GM21786 (cell line): ENCODE data around the gene RPL13.

Experiments used
- ATAC-seq: cut with Tn5 transposase; IDR thresholded peaks from one replicate; pipeline ENCODE4 v1.9.1; 2021; ENCODE audit not compliant: unreplicated experiment

Gene RPL13

DNA sequence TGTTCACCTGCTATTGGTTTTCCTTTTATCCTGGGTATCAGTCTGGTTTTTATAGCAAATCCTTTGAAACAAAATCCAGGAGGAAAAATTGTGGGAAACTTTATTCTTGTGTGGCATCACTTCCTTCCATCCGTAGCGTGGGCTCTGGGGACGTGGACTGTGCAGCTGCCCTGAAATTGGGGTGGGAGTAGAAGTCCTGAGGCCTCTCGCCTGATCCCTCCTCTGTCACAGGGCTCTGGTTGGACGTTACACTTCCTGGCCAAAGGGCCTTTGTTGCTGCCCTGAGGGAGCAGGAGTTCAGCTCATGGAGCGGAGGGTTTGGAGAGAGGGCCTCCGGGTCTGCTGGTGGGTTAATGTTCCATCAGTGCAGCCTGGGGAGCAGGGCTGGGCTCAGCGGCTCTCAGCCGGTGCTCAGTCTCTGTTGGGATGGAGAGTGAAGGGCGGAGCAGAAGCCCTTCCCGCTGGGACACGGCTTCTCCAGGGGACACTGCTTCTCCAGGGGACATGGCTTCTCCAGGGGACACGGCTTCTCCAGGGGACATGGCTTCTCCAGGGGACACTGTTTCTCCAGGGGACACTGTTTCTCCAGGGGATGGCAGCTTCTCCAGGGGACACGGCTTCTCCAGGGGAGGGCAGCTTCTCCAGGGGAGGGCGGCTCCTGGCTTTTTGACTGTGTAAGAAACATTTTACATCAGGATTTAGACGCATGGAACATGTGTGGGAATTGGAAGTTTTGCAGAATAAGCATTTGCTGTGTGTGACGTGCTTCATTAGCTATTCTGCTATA lies 15.2 kb upstream of the RPL13 start:
- ATAC-seq, result no peak

DNA sequence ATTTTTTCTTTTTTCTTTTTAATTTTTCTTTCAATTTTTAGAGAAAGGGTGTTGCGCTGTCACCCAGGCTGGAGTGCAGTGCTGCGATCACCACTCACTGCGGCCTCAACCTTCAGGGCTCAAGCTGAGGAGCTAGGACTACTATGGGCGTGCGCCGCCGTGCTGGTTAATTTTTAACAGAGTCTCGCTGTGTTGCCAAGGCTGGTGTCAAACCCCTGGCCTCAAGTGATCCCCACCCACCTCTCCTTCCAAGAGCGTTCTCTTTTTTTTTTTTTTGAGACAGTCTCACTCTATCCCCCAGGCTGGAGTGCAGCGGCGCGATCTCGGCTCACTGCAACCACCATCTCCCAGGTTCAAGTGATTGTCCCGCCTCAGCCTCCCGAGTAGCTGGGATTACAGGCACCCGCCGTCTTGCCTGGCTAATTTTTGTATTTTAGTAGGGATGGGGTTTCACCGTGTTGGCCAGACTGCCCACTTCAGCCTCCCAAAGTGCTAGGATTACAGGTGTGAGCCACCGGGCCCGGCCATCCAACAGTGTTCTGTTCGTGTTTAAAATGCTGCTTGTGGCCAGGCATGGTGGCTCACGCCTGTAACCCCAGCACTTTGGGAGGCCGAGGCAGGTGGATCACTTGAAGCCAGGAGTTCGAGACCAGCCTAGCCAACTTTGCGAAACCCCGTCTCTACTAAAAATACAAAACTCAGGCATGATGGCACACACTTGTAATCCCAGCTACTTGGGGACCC lies 14.5 kb upstream of the RPL13 start:
- ATAC-seq, result no peak

- ATAC-seq, result no peak
Observed at GRCh38 chr16:89546781-89547180, 13.7 kb upstream of the RPL13 start.

DNA sequence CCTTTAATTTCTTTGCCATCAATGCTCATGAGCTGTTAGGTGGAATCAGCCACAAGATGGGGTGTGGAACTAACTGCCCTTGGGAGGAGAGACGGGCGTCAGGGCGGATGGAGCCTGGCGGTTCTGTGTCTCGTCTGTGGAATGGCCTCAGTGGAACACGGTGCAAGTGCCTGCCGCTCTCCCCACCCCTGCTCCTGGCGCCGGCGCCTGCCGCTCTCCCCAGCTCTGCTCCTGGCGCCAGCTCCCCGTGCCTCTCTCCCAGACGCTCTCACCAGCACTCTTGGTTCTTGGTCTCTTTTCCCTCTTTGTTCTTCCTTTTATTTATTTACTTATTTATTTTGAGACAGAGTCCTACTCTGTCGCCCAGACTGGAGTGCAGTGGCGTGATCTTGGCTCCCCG lies 13.2 kb upstream of the RPL13 start:
- ATAC-seq, result no peak

DNA sequence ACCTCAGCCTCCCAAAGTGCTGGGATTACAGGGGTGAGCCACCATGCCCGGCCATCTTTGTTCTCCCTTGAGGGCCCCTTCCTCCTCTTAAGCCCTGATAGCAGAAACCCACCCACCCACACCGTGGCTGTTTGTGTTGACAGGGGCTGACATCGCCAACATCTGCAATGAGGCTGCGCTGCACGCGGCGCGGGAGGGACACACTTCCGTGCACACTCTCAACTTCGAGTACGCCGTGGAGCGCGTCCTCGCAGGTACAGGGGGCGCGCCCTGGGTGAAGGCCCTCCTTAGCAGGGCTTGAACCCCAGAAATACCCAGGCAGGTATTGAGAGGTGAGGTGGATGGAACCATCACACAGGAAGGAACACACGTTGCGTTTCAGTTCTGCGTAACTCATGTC lies 12.6 kb upstream of the RPL13 start:
- no peak for ATAC-seq

DNA sequence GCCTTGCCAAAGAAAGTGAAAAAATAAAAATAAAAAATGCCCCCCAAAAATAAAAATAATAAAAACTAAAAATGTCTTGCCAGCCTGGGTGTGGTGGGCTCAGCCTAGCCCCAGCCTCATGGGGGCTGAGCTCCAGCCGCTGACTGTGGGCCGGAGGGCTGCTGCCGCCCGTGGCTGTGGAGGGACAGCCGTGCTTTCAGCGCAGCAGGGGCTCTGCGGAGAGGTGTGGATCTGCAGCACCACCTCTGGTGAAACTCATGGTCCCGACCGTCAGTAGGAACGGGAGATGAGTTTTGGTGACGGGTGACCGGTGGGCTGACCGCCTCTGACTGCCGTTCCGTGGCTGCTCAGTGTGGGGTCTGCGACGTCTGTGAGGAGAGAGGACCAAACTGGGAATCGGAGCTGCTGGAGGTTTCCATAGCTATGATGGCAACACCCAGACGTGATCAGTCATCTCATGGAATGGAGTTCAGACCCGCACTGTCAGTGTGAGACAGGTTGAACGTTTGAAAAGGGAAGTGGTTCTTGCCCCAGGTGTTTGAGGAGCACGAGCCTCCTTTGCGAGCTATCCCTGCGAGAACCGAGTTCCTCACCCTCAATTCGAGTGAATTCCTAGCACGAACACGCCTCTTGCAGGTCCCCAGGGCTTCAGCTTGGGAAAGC lies 12.0 kb upstream of the RPL13 start:
- ATAC-seq, result no peak

DNA sequence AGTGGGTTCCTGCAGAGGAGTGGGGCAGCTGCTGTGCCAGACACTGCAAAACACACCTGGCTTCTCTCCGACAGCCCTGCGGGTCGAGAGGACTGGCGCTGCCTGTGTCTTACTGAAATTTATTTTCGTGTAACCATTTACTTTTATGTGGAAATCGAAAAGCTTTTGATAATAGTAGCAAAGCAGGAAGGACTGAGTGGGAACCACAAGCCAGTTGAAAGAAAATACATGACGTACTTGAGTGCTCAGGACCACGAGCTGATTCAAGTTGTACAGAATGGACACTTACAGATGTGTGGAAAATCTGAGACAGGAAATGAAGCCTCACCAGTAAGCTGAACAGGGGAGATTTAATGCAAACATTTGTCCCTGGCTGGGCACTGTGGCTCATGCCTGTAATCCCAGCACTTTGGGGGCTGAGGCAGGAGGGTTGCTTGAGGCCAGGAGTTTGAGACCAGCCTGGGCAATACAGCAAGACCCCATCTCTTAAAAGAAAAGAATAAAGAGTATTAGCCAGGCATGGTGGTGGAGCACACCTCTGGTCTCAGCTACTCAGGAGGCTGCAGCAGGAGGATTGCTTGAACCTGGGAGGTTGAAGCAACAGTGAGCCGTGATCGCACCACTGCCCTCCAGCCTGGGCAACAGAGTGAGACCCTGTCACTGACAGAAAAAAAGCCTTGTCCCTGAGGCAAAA lies 11.3 kb upstream of the RPL13 start:
- no peak for ATAC-seq

DNA sequence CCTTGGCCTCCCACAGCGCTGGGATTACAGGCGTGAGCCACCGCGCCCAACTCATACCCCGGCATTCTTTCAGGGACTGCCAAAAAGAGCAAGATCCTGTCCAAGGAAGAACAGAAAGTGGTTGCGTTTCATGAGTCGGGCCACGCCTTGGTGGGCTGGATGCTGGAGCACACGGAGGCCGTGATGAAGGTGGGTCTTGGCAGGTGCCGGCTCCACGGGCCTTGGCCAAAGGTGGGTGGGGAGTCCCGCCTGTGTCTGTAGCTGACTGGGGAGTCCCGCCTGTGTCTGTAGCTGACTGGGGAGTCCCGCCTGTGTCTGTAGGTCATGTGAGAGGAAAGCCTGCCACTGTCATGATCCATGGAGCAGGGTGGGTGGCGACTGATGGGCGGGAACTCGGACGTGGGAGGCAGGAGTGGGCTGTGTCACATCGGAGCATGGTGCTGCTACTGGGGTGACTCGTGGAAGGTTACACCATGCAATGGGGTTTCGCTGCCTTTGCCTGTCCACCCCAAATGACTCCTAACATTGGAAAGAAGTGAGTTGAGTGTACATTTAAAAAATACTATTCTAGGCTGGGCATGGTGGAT lies 10.0 kb upstream of the RPL13 start:
- no peak for ATAC-seq

DNA sequence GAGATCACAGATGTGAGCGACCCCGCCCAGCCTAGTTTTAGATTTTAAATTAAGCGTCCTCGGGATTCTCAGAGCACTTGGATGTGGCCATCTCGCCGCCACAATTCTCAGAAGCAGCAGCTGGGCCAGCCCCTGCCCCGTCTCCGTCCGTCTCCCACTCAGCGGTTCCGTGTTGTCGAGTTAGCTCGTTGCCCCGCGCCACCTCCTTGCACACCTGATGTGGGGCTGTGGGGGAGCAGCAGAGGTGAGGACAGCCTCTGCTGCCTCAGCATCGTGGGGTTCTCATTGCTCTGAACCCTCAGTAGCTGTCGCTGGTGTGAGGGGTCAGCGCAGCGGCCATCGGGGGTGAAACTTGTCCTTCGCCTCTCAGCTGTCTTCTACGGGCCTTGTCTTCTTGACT lies 8.2 kb upstream of the RPL13 start:
- no peak for ATAC-seq

DNA sequence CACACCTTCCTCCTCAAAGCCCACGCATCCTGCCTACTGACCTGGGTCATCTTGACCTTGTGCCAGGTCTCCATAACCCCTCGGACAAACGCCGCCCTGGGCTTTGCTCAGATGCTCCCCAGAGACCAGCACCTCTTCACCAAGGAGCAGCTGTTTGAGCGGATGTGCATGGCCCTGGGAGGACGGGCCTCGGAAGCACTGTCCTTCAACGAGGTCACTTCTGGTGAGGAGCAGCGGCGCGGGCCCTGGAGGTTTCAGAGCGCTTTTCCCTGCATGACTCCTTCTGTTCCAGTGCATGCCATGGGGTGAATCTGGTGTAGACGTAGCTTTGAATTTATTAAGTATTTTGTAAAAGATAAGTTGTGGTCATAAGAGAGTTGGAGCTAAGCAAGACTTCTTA lies 7.6 kb upstream of the RPL13 start:
- ATAC-seq, result no peak

- no peak for ATAC-seq
Observed at GRCh38 chr16:89553733-89554132, 6.7 kb upstream of the RPL13 start.

GRCh38 chr16:89554343-89554742 lies 6.1 kb upstream of the RPL13 start:
- no peak for ATAC-seq

GRCh38 chr16:89555265-89555664 lies 5.2 kb upstream of the RPL13 start:
- ATAC-seq, result no peak

DNA sequence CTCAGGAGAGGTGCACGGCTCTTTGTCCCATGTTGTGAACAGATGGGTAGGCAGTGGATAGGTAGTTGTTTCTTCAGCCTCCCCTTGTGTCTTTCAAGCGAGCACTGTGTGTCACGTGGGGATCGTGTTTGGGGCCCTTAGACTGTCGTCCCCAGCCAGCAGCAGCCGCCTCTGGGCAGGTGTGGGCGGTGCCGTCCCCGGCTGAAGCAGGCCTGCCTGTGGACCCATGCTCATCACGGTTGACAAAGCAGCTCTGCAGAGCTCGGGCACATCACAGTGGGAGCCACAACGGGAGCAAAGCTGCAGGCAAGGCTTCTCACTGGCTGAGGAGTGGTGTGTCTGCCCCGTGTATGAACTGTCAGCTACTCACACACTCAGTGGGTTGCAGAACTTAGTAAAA lies 4.7 kb upstream of the RPL13 start:
- ATAC-seq, result no peak

GRCh38 chr16:89556750-89557689 lies 3.5 kb upstream of the RPL13 start:
- no peak for ATAC-seq

GRCh38 chr16:89557690-89558490 lies 2.6 kb upstream of the RPL13 start:
- ATAC-seq, result no peak

DNA sequence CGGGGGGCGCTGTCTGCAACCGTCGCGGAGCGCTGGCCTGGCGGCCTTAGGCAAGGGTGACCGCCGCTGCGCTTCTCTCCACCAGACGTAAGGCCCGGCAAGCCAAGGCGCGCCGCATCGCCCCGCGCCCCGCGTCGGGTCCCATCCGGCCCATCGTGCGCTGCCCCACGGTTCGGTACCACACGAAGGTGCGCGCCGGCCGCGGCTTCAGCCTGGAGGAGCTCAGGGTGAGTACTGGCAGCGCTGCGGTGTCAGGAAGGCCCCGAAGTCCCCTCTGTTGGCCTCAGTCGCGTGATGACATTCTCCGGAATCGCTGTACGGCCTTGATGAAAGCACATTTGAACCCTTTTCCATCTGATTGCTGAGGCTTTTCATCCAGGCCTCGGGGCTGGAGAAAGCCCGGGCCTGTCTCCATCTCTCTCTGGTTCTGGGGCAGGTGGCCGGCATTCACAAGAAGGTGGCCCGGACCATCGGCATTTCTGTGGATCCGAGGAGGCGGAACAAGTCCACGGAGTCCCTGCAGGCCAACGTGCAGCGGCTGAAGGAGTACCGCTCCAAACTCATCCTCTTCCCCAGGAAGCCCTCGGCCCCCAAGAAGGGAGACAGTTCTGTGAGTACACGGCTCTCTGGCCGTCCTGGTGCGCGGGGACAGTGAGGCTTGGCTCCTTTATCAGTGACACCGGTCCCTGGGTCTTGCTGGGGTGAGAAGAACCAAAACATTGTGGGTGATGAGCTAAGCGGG lies 831 bp downstream of the RPL13 start:
- ATAC-seq, result no peak

DNA sequence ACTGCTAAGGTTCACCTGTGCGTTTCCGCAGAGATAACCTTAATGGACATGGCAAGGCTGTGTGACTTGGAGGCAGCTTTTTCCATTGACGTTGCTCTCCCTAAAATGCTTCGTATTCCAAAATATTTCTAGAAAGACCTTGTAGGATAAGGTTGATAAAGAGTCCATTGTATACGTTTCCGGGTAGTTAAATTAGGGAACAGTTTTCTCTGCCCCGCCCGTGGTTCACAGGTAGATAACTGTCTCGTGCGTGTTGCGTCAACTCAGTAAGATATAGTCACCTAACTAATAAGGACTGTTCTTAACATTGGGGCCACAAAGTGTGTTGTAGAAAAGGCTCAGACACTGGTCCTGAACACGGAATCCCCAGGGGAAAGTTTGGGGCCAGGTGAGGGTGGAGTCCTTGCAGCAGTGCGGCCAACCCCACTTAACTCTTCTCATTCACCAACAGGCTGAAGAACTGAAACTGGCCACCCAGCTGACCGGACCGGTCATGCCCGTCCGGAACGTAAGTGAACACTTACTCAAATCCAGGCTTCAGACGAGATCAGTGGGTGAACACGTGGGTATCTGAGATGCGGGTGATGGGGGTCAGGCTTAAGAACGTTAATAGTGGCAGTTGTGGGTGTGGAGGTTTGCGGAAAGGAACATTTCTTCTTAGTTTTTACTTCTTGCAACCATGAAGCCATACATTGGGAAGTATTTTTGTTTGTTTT lies 1.6 kb downstream of the RPL13 start:
- ATAC-seq, result no peak
